Lung (tissue), 12 donors: Measurements from ENCODE around the gene PTPRE. TPM values are rescaled to one million over a fixed set of nuclear protein-coding genes. Genes with fewer than 3 reads are reported as not detected.

ENCODE experiments used
- ATAC-seq: fragments of 200-7000 bp; cut with Tn5 transposase; one replicate; pipeline ENCODE4 v1.9.1; 2020; ENCODE audit warnings: moderate number of reproducible peaks; ENCODE audit not compliant: insufficient read depth, low FRiP score
- DNase-seq, 3 donors: peaks; one replicate each; pipeline ENCODE4 v3.0.0-alpha.2; 2013 to 2017
- H3K27ac ChIP-seq, 2 donors: one replicate each; pipeline ENCODE4 v1.5.1; 2013; ENCODE audit warnings: mild to moderate bottlenecking in 2 of 2, moderate library complexity in 2 of 2, control low read depth in 1 of 2, inconsistent platforms in 1 of 2, low read depth in 1 of 2, low read length in 1 of 2
- H3K27me3 ChIP-seq, 3 donors: one replicate each; pipeline ENCODE4 v1.5.1; 2013; ENCODE audit warnings: low read length in 2 of 3; ENCODE audit not compliant: control insufficient read depth in 3 of 3, insufficient read depth in 3 of 3
- H3K36me3 ChIP-seq, 4 donors: one replicate each; pipeline ENCODE4 v1.5.1; 2013; ENCODE audit warnings: low read length in 4 of 4, mild to moderate bottlenecking in 1 of 4, moderate library complexity in 1 of 4; ENCODE audit not compliant: control insufficient read depth in 4 of 4, insufficient read depth in 4 of 4
- H3K4me1 ChIP-seq, 5 donors: one replicate each; pipeline ENCODE4 v1.5.1; 2013; ENCODE audit warnings: low read length in 5 of 5, mild to moderate bottlenecking in 2 of 5, moderate library complexity in 1 of 5; ENCODE audit not compliant: control insufficient read depth in 5 of 5, insufficient read depth in 5 of 5
- H3K4me3 ChIP-seq: one replicate; pipeline ENCODE4 v1.5.1; 2013; ENCODE audit warnings: mild to moderate bottlenecking, control low read depth, moderate library complexity
- H3K9ac ChIP-seq, 2 donors: one replicate each; pipeline ENCODE4 v1.5.1; 2013; ENCODE audit warnings: low read length in 2 of 2, control low read depth in 1 of 2; ENCODE audit not compliant: insufficient read depth in 1 of 2
- H3K9me3 ChIP-seq, 4 donors: one replicate each; pipeline ENCODE4 v1.5.1; 2013; ENCODE audit warnings: low read length in 3 of 4, mild to moderate bottlenecking in 1 of 4, moderate library complexity in 1 of 4; ENCODE audit not compliant: control insufficient read depth in 4 of 4, insufficient read depth in 3 of 4
- WGBS, 2 donors: extraction: QIAGEN DNeasy Blood & Tissue Kit; methylation state at CpG; one replicate each; pipeline ENCODE4 v1.1.7; 2013; 5-methylcytosine and 5-hydroxymethylcytosine counted together
- polyA plus RNA-seq, 2 donors: library from polyadenylated mRNA; stranded (reverse); fragments of 200-250 nt; gene quantifications; one replicate each; pipeline ENCODE4 v1.2.1, GENCODE V29; 2013
- total RNA-seq, 2 donors: library from RNA; depleted of rRNA in 1 of 2; stranded (reverse); fragments of >200 nt in 1 of 2; gene quantifications; one replicate each; pipeline ENCODE4 v1.2.1, GENCODE V29; 2014 to 2021
- TF ChIP-seq, protein P1 (sequence below): IDR thresholded peaks from 2 replicates; pipeline ENCODE4 v1.5.1; 2012; ENCODE audit warnings: mild to moderate bottlenecking; ENCODE audit errors: control extremely low read depth, extremely low read depth
- donor health status: control.
- donor health status: control.
- donor health status: Bipolar disorder and iron deficiency.
- donor health status: healthy.
- donor health status: DM: yes; HTN: yes; CAD: no.

The PTPRE gene
- total and polyA plus RNA-seq, 4 donors, result 15.5 to 68.7 (median 36.5) TPM

DNA sequence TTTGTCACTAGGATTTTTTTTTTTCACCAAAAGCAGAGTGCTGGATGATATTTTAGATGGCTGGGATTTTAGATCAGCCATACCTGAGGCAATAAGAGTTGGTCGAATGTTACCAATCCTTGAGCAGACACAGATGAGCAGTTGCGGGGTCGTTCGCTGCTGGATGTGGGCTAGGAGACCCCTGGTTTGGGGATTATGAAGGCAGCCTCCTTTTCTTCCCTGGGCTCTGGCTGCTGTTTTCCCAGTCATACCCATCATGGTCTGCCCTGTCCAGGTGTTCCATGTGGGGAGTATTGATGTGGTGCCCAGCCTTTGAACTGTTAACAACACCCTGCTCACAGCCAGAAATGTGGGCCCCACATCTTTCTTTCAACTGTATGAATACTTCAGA is 5.0 kb downstream of the PTPRE start:
- H3K9ac ChIP-seq, result no peak overlapping the region
- ATAC-seq (no peak), DNase-seq (no peak)
- H3K4me1 ChIP-seq, result peaks cover 0 to 19% (median 4%) of the 10 kb centered on the region in 5 donors
- H3K4me3 ChIP-seq, result no peak overlapping the region
- H3K9me3 ChIP-seq, result peaks cover 0 to 2% (median 0%) of the 10 kb centered on the region in 4 donors
- TF ChIP-seq, protein P1, sequence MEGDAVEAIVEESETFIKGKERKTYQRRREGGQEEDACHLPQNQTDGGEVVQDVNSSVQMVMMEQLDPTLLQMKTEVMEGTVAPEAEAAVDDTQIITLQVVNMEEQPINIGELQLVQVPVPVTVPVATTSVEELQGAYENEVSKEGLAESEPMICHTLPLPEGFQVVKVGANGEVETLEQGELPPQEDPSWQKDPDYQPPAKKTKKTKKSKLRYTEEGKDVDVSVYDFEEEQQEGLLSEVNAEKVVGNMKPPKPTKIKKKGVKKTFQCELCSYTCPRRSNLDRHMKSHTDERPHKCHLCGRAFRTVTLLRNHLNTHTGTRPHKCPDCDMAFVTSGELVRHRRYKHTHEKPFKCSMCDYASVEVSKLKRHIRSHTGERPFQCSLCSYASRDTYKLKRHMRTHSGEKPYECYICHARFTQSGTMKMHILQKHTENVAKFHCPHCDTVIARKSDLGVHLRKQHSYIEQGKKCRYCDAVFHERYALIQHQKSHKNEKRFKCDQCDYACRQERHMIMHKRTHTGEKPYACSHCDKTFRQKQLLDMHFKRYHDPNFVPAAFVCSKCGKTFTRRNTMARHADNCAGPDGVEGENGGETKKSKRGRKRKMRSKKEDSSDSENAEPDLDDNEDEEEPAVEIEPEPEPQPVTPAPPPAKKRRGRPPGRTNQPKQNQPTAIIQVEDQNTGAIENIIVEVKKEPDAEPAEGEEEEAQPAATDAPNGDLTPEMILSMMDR, result no peak
- peak overlapping the region in 1 of 2 donors; percentile 74 for H3K27ac ChIP-seq
- H3K27me3 ChIP-seq, result peaks cover 0 to 4% (median 0%) of the 10 kb centered on the region in 3 donors
- H3K36me3 ChIP-seq, result no peaks in the 10 kb centered on the region
- 96 to 99% methylated on average over 4 of the region's 4 CpGs for WGBS, 2 donors

- H3K27me3 ChIP-seq, result peaks cover 0 to 4% (median 0%) of the 10 kb centered on the region in 3 donors
- H3K4me1 ChIP-seq, result peaks cover 0 to 19% (median 4%) of the 10 kb centered on the region in 5 donors
- no peak for ATAC-seq
- no peak for DNase-seq
- H3K9me3 ChIP-seq, result peaks cover 0 to 2% (median 0%) of the 10 kb centered on the region in 4 donors
- H3K27ac ChIP-seq, result peak overlapping the region in 1 of 2 donors; percentile 27
- no peak overlapping the region for H3K9ac ChIP-seq
- H3K36me3 ChIP-seq, result no peaks in the 10 kb centered on the region
- H3K4me3 ChIP-seq, result no peak overlapping the region
- WGBS, 2 donors, result 97% methylated on average over 12 of the region's 12 CpGs
- TF ChIP-seq, protein P1, result no peak
Observed at GRCh38 chr10:127912607-127913367, 5.9 kb downstream of the PTPRE start.

GRCh38 chr10:127913368-127913759 is 6.5 kb downstream of the PTPRE start:
- Histone ChIP-seq H3K4me1 (peaks cover 0 to 19% (median 4%) of the 10 kb centered on the region in 5 donors), H3K4me3 (no peak overlapping the region), H3K27ac (peak overlapping the region in 1 of 2 donors; percentile 27), H3K36me3 (no peaks in the 10 kb centered on the region), H3K9ac (no peak overlapping the region), H3K9me3 (peaks cover 0 to 2% (median 0%) of the 10 kb centered on the region in 4 donors), H3K27me3 (no peaks in the 10 kb centered on the region)
- ATAC-seq, result no peak
- 96 to 99% methylated on average over 8 of the region's 8 CpGs for WGBS, 2 donors
- no peak for DNase-seq
- TF ChIP-seq, protein P1, result no peak
